ENCODE results near the gene SV2A.

The SV2A gene, protein sequence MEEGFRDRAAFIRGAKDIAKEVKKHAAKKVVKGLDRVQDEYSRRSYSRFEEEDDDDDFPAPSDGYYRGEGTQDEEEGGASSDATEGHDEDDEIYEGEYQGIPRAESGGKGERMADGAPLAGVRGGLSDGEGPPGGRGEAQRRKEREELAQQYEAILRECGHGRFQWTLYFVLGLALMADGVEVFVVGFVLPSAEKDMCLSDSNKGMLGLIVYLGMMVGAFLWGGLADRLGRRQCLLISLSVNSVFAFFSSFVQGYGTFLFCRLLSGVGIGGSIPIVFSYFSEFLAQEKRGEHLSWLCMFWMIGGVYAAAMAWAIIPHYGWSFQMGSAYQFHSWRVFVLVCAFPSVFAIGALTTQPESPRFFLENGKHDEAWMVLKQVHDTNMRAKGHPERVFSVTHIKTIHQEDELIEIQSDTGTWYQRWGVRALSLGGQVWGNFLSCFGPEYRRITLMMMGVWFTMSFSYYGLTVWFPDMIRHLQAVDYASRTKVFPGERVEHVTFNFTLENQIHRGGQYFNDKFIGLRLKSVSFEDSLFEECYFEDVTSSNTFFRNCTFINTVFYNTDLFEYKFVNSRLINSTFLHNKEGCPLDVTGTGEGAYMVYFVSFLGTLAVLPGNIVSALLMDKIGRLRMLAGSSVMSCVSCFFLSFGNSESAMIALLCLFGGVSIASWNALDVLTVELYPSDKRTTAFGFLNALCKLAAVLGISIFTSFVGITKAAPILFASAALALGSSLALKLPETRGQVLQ

DNA sequence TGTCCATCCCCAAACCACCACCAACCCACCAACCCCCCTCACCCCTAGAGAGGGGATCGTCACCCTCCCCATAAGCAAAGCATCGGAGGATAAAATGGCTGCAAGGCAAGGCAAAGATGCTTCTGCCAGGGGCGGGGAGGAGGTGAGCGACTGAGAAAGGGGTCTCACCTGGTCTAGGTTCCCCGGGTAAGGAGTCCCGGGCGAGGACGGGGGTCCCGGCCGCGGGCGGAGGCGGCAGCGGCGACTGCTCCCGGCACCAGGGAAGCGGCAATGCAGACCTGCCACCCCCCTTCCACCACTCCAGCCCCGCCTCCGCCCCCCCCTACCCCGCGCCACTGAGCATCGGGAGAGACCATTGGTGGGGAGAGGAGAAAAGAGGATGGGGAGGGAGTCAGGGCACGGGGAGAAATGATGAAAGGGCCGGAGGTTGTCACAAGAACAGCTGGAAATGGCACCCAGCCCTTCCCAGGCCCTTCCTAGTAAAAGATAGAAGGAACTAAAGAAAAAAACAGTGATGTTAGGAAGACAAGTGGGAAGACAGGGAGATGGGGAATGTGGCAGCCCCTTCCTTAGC is at the start of gene SV2A:
Gene SV2A, minus strand, starts transcription at position 274 of the 574 bp plus-strand sequence. CDS start 4,004 bp downstream, outside the sequence.
- no peak for DNase-seq (ENCODE audit: low read depth)
- TF ChIP-seq, protein P1, sequence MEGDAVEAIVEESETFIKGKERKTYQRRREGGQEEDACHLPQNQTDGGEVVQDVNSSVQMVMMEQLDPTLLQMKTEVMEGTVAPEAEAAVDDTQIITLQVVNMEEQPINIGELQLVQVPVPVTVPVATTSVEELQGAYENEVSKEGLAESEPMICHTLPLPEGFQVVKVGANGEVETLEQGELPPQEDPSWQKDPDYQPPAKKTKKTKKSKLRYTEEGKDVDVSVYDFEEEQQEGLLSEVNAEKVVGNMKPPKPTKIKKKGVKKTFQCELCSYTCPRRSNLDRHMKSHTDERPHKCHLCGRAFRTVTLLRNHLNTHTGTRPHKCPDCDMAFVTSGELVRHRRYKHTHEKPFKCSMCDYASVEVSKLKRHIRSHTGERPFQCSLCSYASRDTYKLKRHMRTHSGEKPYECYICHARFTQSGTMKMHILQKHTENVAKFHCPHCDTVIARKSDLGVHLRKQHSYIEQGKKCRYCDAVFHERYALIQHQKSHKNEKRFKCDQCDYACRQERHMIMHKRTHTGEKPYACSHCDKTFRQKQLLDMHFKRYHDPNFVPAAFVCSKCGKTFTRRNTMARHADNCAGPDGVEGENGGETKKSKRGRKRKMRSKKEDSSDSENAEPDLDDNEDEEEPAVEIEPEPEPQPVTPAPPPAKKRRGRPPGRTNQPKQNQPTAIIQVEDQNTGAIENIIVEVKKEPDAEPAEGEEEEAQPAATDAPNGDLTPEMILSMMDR (IDR thresholded peaks at IDR 0.05; ENCODE audit: low read depth, low read length, missing control alignments) = no peak
- H3K4me3 ChIP-seq (ENCODE audit: low read depth, low read length) = no peak within 1 kb of the TSS

DNA sequence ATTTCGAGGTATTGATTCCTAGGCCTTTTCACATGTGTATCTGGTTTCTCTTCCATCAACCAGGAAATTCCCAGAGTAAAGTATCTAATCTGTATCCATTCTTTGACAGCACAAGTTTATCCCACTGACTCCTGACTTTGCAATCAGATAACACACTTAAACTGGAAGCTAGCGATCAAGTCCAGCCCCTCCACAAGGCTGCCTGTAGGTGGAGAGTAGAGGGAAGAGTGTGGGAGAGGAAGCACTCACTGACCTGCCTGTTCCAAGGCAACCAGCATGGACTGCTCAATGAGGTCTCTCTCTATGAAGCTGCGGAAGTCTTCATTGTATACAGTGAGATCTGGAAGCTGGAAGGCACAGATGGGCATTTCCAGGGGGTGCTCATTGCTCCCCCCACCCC is 49.4 kb upstream of the SV2A start:
- no peak for DNase-seq (ENCODE audit: low read depth)
- TF ChIP-seq, protein P1 (IDR thresholded peaks at IDR 0.05; ENCODE audit: low read depth, low read length, missing control alignments) = no peak
- H3K4me3 ChIP-seq (ENCODE audit: low read depth, low read length) = no peak overlapping the region

DNA sequence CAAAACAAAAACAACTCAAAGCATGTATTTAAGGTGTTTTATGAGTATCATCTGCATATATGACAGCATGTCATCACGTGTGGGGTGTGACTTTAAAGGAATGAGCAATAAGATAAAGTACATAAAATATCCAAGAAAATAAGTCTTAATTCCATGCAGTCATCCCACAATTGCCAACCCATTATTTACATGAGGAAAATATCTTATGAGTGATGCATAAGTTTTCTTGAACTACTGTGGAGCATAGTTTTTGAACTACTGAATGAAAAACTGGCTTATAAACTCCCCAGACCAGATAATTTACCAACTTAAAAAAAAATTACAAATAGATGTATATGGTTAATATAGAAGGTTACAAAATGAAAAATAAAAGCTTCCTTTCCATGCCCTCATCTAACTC is 48.8 kb upstream of the SV2A start:
- H3K4me3 ChIP-seq (ENCODE audit: low read depth, low read length) = no peak overlapping the region
- no peak for DNase-seq (ENCODE audit: low read depth)
- TF ChIP-seq, protein P1 (IDR thresholded peaks at IDR 0.05; ENCODE audit: low read depth, low read length, missing control alignments) = no peak

DNA sequence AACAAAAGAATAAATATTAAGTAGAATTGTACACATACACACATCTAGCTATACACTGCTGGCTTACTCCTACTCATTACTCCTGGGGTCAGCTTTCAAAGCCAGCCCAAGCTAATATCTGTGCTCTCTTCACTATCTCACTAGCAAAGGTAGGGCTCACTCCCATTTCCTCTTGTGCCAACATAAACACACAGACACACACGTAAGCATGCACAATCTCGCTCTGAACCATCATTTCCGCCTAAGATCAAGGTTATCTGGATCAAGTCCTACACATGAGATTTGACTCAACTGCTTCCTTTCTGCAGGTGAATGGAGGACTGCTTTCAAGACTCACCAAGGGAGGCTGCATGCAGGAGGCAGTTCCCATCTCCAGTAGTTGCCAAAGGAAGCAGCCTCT is 47.8 kb upstream of the SV2A start:
- TF ChIP-seq, protein P1 (IDR thresholded peaks at IDR 0.05; ENCODE audit: low read depth, low read length, missing control alignments) = no peak
- DNase-seq (ENCODE audit: low read depth) = no peak
- H3K4me3 ChIP-seq (ENCODE audit: low read depth, low read length) = no peak overlapping the region

DNA sequence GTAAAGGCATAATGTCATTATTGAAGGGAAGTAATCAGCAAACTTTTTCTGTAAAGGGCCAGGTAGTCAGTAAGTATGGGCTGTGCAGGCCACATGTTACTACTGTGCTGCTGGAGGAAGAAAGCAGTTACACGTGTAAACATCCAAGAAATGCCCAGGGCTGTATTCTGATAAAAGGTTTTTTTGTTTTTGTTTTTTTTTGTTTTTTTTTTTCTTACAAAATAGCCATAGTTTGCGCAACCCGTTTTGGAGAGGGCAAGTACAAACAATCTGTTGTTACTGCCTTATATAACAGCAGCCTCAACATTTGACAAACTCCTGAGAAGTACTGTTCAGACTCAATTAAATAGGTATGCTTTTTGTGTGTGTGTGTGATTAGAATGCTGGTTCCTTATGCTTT is 45.7 kb upstream of the SV2A start:
- H3K4me3 ChIP-seq (ENCODE audit: low read depth, low read length) = no peak overlapping the region
- TF ChIP-seq, protein P1 (IDR thresholded peaks at IDR 0.05; ENCODE audit: low read depth, low read length, missing control alignments) = no peak
- no peak for DNase-seq (ENCODE audit: low read depth)

DNA sequence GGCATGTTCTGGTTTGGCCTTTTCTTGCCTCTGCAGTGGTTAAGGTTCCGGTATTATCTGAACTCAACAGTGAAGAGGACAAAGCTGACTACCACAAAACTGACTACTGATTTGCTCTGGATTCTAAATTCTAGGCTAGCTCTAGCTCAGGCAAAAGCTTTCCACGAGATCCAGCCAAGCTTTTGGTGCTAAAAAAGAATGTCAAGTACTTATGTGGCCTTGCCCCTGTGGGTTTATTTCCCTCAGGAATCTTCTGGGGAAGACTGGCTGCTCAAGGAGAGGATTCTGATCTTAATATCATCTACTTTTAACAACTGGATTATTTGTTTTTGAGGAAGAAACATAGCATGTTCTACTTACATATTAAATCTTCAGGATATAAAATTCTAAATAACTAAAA is 45.1 kb upstream of the SV2A start:
- H3K4me3 ChIP-seq (ENCODE audit: low read depth, low read length) = no peak overlapping the region
- TF ChIP-seq, protein P1 (IDR thresholded peaks at IDR 0.05; ENCODE audit: low read depth, low read length, missing control alignments) = no peak
- no peak for DNase-seq (ENCODE audit: low read depth)
